BLaER1 (cell line): Measurements from ENCODE around the gene ZNF182.
A peak's percentile ranks its signal among the peaks of the same experiment; 100 is the strongest.
"Not testable (repeated sequence)": the region's sequence is repeated elsewhere in the genome, so short reads cannot be mapped to it uniquely, and the experiment has no call there.

Experiments used
- H3K27ac ChIP-seq: shearing (Covaris generic); formaldehyde crosslinking; 2 replicates; pipeline ENCODE4 v1.8.1; 2022
- H3K27me3 ChIP-seq: shearing (Covaris generic); formaldehyde crosslinking; 2 replicates; pipeline ENCODE4 v1.8.1; 2022
- H3K36me3 ChIP-seq: shearing (Covaris generic); formaldehyde crosslinking; 2 replicates; pipeline ENCODE4 v1.8.1; 2022
- H3K4me1 ChIP-seq: shearing (Covaris generic); formaldehyde crosslinking; 2 replicates; pipeline ENCODE4 v1.8.1; 2022
- H3K4me2 ChIP-seq: shearing (Covaris generic); formaldehyde crosslinking; 2 replicates; pipeline ENCODE4 v1.8.1; 2022
- H3K4me3 ChIP-seq: shearing (Covaris generic); formaldehyde crosslinking; 2 replicates; pipeline ENCODE4 v1.8.1; 2022
- H3K9ac ChIP-seq: shearing (Covaris generic); formaldehyde crosslinking; 2 replicates; pipeline ENCODE4 v1.8.1; 2022
- H3K9me3 ChIP-seq: shearing (Covaris generic); formaldehyde crosslinking; 2 replicates; pipeline ENCODE4 v1.8.1; 2022
- H4K20me1 ChIP-seq: shearing (Covaris generic); formaldehyde crosslinking; 2 replicates; pipeline ENCODE4 v1.8.1; 2022
- Cebpa-rat ChIP-seq: shearing (Covaris generic); IDR thresholded peaks from 2 replicates; pipeline ENCODE4 v1.8.1; 2022

ZNF182 gene

GRCh38 chrX:48022738-48023137, 18.9 kb upstream of the ZNF182 start:
- Histone ChIP-seq H3K4me3 (no peak overlapping the region), H3K27me3 (no peaks in the 10 kb centered on the region), H3K4me1 (no peaks in the 10 kb centered on the region), H3K9ac (no peak overlapping the region), H3K36me3 (no peaks in the 10 kb centered on the region), H3K4me2 (no peak overlapping the region), H3K9me3 (no peaks in the 10 kb centered on the region), H3K27ac (no peak overlapping the region), H4K20me1 (no peaks in the 10 kb centered on the region)
- TF ChIP-seq Cebpa-rat = no peak

GRCh38 chrX:48022100-48022499, 18.3 kb upstream of the ZNF182 start:
- no peak for TF ChIP-seq Cebpa-rat
- H3K4me1 ChIP-seq = no peaks in the 10 kb centered on the region
- H3K27me3 ChIP-seq = no peaks in the 10 kb centered on the region
- no peak overlapping the region for H3K4me2 ChIP-seq
- H3K36me3 ChIP-seq = no peaks in the 10 kb centered on the region
- no peaks in the 10 kb centered on the region for H3K9me3 ChIP-seq
- no peaks in the 10 kb centered on the region for H4K20me1 ChIP-seq
- H3K4me3 ChIP-seq = 0 out of 2 replicates have a peak overlapping the region, but pooled peaks have one; percentile 65
- H3K27ac ChIP-seq = no peak overlapping the region
- H3K9ac ChIP-seq = no peak overlapping the region

- TF ChIP-seq Cebpa-rat = no peak
- H3K4me3 ChIP-seq = peak overlapping the region; percentile 65
- no peaks in the 10 kb centered on the region; the same call in 1 of the 2 replicates for H3K9me3 ChIP-seq
- no peaks in the 10 kb centered on the region for H3K4me1 ChIP-seq
- no peaks in the 10 kb centered on the region for H3K36me3 ChIP-seq
- no peaks in the 10 kb centered on the region for H4K20me1 ChIP-seq
- H3K9ac ChIP-seq = peak overlapping the region; percentile 97
- H3K27ac ChIP-seq = peak overlapping the region; percentile 99
- peak overlapping the region; percentile 61 for H3K4me2 ChIP-seq
- no peaks in the 10 kb centered on the region for H3K27me3 ChIP-seq
Observed at GRCh38 chrX:48021026-48021900, 17.5 kb upstream of the ZNF182 start.

GRCh38 chrX:48020472-48020871, 16.7 kb upstream of the ZNF182 start:
- peak overlapping the region; percentile 65 for H3K4me3 ChIP-seq
- H3K27ac ChIP-seq = 0 out of 2 replicates have a peak overlapping the region, but pooled peaks have one; percentile 99

GRCh38 chrX:48019892-48020291, 16.1 kb upstream of the ZNF182 start:
- not testable (repeated sequence) for H3K9ac ChIP-seq, H4K20me1 ChIP-seq, H3K27me3 ChIP-seq, H3K27ac ChIP-seq, H3K4me1 ChIP-seq, H3K9me3 ChIP-seq, H3K36me3 ChIP-seq, H3K4me3 ChIP-seq
- H3K4me2 ChIP-seq = peak overlapping the region; percentile 61; the same call in 1 of the 2 replicates

More at GRCh38 chrX:48020472-48020871, 16.7 kb upstream of the ZNF182 start:
- not testable (repeated sequence) for H3K36me3 ChIP-seq, H4K20me1 ChIP-seq, H3K27me3 ChIP-seq, H3K4me1 ChIP-seq, H3K9me3 ChIP-seq
- H3K9ac ChIP-seq = 0 out of 2 replicates have a peak overlapping the region, but pooled peaks have one; percentile 97
- H3K4me2 ChIP-seq = peak overlapping the region; percentile 61

- H3K27me3 ChIP-seq, H3K27ac ChIP-seq, H3K9me3 ChIP-seq, H3K4me3 ChIP-seq, H4K20me1 ChIP-seq, H3K4me1 ChIP-seq, H3K36me3 ChIP-seq, H3K9ac ChIP-seq, H3K4me2 ChIP-seq: not testable (repeated sequence)
Observed at GRCh38 chrX:48016583-48017310, 13.0 kb upstream of the ZNF182 start.

- H3K9ac ChIP-seq, H4K20me1 ChIP-seq, H3K4me1 ChIP-seq, H3K4me2 ChIP-seq, H3K9me3 ChIP-seq, H3K36me3 ChIP-seq, H3K27me3 ChIP-seq, H3K27ac ChIP-seq, H3K4me3 ChIP-seq: not testable (repeated sequence)
Observed at GRCh38 chrX:48009445-48009960, 5.7 kb upstream of the ZNF182 start.

GRCh38 chrX:48006688-48007087, 2.9 kb upstream of the ZNF182 start, which contains the start of gene SPACA5:
SPACA5 (plus strand) TSS chrX:48006988; CDS start chrX:48007803, 815 bp downstream.
- H3K36me3 ChIP-seq, H4K20me1 ChIP-seq, H3K4me2 ChIP-seq, H3K4me1 ChIP-seq, H3K27me3 ChIP-seq, H3K9me3 ChIP-seq, H3K27ac ChIP-seq, H3K4me3 ChIP-seq, H3K9ac ChIP-seq: not testable (repeated sequence)

GRCh38 chrX:48003367-48003757, 427 bp downstream of the ZNF182 start:
- H3K27ac ChIP-seq = peak overlapping the region; percentile 82
- peak overlapping the region; percentile 72 for H3K4me2 ChIP-seq
- TF ChIP-seq Cebpa-rat = no peak
- peaks cover 20% of the 10 kb centered on the region for H3K36me3 ChIP-seq
- H4K20me1 ChIP-seq = no peaks in the 10 kb centered on the region
- peaks cover 10% of the 10 kb centered on the region for H3K4me1 ChIP-seq
- peak overlapping the region; percentile 76 for H3K4me3 ChIP-seq
- peak overlapping the region; percentile 83 for H3K9ac ChIP-seq
- H3K9me3 ChIP-seq = peaks cover 17% of the 10 kb centered on the region
- H3K27me3 ChIP-seq = peaks cover 13% of the 10 kb centered on the region; the same call in 1 of the 2 replicates

- Histone ChIP-seq H3K27ac (peak overlapping the region; percentile 82; the same call in 1 of the 2 replicates), H3K4me3 (peak overlapping the region; percentile 76), H3K4me1 (peaks cover 10% of the 10 kb centered on the region), H4K20me1 (no peaks in the 10 kb centered on the region), H3K4me2 (peak overlapping the region; percentile 72), H3K36me3 (peaks cover 21% of the 10 kb centered on the region), H3K27me3 (peaks cover 13% of the 10 kb centered on the region; the same call in 1 of the 2 replicates), H3K9ac (peak overlapping the region; percentile 83; the same call in 1 of the 2 replicates), H3K9me3 (peaks cover 21% of the 10 kb centered on the region)
- no peak for TF ChIP-seq Cebpa-rat
Observed at GRCh38 chrX:48002929-48003328, 860 bp downstream of the ZNF182 start.
